NCI-H524 (cell line): ENCODE results near the gene KRT80.

Experiments
- DNase-seq, 2 experiments: peaks; one replicate each; lab custom pipeline; 2025; lab: John Stamatoyannopoulos, UW

KRT80 gene

DNA sequence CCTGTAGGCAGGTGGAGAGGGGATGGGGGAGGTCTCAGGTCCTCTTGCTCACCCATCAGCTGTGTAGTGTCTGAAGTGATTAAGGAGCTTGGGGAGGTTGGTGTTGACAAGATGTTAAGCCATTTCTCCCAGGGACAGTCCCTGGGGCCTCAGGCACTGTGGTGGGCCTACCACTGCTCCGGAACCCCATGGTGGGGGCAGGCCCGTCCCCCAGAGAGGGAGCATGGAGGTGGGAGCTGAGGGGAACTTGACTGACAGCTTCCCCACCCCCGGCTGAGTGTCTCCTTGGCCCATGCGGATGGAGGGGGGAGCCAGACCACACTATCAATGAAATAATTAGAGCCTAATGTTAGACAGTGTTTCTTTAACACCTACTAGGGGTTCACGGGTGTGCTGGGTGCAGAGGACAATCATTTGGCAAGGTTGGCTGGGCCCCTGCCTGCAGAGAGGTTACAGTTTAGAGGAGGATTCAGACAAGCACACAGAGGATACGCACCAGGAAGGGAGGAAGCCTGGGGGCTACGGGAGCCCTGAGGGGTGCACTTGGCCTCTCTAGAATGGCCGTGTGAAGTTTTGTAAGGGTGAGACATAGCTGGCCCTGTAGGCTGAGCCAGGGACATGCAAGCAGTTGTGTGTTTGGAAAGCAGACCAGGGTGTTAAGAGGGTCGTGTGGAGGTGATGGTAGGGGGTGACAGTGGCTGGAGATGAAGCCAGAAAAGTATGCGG, 19.3 kb upstream of the KRT80 start:
- DNase-seq: no peak

DNA sequence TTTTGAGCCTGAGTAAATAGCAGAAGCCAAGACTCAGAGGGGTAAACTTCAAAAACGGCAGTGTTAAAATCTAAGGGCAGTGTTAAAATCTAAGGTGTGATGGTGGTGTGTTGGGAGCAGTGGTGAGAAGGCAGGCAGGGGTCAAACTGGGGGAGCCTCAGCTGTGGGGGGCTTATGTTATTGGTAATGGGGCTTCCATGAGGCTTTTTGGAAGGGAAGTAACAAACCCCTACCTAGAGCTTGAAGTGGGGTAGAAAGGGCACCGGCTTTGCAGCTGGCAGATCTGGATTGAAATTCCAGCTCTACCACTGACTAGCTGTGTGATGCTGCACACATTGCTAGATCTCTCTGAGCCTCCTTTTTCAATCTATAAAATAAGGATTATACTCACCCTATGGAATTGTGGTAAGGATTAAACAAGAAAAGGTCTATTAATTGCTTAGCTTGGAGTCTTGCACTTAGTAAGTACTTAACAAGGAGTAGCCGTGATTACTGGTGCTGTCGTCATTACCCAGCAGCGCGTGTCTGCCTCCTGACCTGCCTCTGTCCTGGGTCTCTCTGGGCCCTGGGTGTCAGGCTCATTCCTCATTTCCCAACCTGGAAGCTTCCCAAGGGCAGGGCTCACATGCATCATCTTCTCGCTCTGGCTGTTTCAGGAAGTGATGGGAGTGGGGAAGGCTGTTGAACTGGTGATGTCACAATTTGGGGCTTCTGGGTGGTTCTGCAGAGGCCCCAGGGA, 18.5 kb upstream of the KRT80 start:
- DNase-seq: no peak

GRCh38 chr12:52209321-52209720, 17.5 kb upstream of the KRT80 start:
- DNase-seq: no peak

GRCh38 chr12:52208424-52209165, 16.8 kb upstream of the KRT80 start:
- DNase-seq: no peak

DNA sequence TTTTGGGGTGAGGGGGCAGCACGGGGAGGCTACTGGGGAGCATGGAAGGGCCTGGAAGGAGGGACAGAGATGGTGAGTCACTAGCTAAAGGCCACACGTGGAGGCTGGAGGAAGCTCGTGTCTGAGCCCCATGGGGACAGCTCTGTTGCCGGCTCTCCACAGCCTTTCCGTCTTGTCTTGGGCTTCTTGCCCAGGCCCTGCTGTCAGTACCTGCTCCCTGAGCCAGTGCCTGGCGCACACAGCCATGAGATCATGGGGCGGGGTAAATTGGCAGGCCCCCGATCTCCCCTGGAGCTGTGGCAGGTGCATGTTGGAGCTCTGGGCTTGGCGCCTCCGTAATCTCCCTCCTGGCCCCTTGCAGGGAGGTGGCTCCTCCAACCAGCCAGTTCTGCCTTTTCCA, 16.1 kb upstream of the KRT80 start:
- DNase-seq: no peak

- DNase-seq: no peak
Observed at GRCh38 chr12:52207106-52207505, 15.3 kb upstream of the KRT80 start.

DNA sequence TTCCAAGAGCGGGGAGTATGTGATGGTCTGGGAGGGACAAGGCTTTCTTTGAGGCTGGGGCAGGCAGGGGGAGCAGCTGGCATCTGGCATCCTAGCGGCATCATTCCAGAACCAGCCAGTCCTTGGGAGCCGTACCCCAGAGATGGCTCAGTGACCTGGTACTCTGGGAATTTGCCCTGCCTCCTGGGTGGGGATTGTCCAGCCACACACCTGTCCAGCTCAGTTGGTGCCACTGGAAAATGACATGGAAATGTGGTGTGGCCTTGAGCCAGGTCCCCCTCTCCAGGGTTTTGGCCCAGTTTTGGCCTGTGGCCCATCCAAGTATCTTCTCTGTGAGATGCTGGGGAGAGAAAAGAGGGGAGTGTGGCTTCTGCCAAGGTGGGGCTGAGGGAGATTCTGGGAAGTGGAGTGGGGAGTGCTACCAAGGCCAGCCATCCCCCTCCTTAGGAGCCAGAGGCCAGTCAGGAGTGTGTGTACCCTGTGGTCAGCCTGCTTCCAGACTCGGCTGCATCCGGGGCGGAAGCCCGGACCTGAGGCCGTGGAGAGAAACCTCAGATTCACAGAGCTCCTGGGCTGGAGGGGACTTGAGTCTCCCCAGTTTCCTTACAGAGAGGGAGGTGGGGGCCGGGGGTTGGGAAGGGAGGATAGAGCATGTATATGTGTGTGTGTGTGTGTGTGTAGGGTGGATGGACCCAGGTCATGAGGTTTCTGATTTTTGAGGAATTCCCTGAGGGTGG, 14.7 kb upstream of the KRT80 start:
- DNase-seq: no peak

GRCh38 chr12:52205612-52206303, 13.9 kb upstream of the KRT80 start:
- no peak for DNase-seq

- DNase-seq: no peak
Observed at GRCh38 chr12:52204931-52205505, 13.2 kb upstream of the KRT80 start.

DNA sequence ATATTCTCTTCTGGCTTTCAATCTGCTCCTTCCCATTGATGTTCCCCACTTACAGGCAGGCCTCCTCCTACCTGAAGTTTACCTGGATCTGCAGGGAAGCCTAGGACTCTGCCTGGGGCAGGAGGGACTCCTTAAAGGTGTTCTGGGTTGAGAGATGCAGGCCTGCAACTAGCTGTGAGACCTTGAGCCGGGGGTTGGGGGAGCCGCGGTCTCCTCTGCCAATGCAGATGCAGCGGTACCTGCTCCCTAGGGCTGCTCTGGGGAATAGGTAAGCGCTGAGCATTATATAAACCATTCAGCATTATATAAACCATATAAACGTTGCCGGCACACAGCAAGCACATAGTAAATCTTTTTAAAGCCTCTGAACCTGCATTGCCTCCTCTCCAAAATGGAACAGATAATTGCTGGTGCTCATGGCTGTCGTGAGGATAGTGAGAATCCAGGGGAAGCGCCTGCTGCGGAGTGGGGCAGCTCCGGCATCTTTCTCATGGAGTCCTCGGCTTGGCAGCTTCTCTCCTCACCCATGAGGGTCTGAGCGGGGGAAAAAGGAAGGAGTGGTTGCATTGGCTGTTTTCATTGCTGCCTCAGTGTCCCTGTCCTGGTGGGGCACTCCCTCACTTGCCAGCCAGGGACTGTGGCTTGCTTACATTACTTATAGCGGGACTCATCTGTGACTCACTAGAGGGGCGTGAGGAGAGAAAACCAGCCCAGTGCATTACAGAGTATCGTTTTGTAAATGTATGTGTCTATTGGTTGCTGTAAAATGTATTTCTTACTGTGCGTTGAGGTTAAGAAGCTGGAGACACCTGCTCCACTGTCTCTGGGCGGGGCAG, 12.5 kb upstream of the KRT80 start:
- no peak for DNase-seq

GRCh38 chr12:52203079-52203921, 11.5 kb upstream of the KRT80 start:
- no peak for DNase-seq

DNA sequence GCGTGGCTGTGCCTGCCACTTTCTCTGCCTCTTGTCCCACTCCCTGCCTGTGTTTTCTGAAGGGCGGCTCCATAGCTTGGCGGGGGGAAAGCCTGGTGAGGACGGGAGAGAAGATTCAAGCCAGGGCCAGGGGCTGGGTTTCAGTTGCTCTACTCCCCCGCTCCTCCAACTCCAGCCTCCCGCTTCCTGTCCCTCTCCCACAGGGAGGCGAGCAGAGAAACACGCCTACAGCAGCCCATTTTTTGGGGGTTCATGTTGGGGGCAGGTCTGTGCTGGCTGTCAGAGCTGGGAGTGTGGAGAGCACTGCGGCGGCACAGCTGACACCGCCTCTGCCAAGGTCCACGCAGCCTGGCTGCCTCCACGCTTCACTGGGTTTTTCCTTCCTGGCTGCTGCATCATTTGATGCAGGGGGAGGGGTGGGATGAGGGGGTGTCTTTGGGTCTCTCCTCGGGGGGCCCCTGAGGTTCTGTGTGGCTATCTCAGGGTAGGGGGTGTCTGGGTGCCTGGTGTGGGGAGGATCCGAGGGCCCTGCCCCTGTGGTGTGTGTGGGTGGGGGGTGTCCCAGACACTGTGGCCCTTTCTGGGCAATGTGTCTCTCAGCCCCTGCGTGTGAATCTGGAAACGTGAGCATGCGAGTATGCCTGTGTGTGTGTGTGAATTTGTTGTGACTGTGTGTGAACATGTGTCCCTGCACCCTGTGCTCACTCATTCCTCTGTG, 10.7 kb upstream of the KRT80 start:
- DNase-seq: no peak

GRCh38 chr12:52201451-52201839, 9.6 kb upstream of the KRT80 start:
- peak; percentile 56 to 73 for DNase-seq

DNA sequence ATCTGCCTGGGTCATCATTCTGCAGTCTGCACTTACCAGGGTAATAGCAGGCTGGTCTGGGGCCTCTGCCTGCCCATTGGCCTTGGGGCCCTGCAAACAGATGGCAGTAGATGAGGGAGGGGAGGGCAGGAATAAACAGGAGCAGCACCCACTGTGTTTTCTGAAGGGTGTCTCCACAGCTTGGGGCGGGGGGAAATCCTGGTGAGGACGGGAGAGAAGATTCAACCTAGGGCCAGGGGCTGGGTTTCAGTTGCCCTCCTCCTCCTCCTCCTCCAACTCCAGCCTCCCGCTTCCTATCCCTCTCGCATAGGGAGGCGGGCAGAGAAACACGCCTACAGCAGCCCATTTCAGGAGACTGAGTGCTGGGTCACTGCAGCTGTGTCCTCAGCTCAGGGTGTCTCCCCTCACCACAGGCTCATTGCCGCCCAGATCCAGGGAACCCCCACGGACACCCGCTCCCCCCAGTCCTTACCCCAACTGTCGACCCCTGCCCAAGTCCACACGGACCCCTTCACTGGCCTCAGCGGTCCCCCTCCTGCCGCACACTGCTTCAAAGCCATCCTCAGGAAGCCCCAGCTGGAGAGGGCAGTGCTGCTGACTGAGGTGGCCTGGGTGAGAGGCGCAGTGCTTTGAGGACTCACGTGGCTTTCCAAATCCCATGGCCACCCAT, 9.1 kb upstream of the KRT80 start:
- peak in 1 of 2 experiments; percentile 54 for DNase-seq

GRCh38 chr12:52200086-52200780, 8.4 kb upstream of the KRT80 start:
- peak in 1 of 2 experiments; percentile 27 for DNase-seq

DNA sequence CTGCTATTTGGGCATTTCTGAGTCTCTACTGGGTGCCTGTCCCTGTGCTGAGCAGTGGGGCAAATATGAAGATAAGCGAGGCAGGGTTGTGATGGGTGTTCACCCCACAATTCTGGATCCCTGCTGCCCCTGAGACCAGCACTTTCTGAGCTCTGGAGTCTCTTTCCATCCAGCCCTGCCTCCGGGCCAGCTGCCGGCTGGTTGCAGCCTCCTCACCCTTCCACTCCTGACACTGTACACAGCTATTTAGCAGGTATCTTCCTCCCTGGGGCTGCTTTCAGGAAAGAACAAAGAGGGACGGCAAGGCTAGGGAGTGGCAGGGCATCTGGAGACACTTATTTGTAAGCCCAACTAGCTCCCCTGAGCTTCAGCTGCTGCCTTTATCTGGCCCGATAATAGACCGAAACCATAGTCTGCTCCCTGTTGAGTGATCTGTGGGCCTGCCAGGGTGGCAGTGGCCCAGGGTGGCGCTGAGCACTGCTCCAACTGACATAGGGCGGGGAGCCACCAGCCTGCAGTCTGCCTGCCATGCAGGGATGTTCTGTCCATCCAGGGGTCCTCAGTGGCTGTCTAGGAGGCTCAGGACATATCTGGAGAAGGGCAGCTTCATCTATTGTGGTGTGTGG, 7.6 kb upstream of the KRT80 start:
- DNase-seq: no peak
